ENCODE measurements around the gene UGT2B10.

UGT2B10 gene

DNA sequence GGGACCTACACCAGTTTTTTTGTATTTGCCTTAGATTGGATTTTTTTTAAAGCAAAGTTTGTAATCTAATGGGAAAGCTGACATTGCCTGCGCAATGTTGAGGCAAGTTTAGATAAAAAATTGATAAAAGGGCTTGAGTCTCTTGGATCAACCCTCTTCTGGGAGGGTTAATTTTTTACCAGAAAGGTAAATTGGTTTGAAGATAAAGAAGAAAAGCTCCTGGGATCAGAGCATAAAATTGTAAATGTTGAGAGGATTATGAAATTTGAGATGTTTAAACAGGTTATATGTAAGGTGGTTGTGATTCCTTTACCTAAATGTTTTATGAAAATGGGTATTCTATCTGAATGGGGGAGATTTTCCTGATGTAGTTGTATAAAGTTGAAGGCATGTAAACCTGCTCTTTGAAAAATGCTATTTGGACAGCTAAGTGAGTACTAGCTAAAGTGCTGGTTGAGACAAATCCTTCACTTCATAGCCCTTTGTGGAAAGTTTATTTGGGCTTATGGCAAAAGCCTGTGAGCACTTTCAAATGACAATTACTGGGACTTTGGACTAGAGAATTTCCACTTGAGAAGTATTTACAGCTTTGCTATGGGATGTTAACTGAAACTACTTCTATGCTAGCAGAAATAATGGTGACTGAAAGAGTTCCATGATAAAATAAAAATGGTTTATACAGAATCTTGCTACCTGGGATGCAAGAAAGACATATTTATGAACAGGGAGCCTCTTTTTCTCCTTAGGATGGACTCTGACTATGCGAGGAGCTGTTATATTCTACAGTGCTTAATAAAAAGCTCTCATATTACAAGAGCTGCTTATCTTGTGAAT, 56.2 kb downstream of the UGT2B10 start:
- DNase-seq = no peak

DNA sequence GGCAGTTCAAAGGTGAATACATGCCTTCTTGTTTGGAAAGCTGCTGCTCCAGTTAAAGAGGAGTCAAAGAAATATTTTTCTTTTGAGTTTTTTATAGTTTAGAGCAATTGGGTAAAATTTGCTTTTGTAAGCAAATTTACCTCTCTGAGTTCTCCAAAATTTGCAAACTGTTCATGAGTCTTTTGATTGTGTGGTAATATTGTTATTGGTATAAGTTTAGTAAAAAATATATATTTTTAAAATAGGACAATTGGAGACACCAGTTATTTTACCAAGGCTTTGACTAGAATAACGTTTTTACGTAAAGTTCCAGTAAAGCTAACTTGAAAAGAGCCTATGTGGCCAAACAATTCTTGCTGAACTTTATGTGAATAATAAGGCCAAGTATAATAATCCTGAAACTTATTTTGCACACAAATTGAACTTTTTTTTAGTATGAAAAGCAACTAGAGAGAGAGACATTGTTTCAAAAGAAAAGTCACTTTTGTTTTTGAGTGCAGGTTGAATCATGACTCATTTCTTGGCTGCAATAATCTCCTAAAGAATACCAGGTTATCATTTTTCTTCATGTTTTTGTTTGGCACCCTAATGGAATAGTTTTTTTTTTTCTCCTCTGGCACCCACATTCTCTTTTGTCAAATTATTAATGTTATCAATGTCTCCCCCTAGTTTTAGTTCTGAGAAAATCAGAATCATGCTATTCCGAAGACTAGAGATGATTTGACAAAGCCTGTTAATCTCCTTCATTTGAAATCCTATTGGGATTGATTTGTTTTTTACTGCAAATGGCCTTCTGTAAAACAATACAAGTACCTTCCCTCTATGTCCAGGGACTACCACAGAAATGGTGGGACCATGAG, 57.1 kb downstream of the UGT2B10 start:
- DNase-seq = no peak

DNA sequence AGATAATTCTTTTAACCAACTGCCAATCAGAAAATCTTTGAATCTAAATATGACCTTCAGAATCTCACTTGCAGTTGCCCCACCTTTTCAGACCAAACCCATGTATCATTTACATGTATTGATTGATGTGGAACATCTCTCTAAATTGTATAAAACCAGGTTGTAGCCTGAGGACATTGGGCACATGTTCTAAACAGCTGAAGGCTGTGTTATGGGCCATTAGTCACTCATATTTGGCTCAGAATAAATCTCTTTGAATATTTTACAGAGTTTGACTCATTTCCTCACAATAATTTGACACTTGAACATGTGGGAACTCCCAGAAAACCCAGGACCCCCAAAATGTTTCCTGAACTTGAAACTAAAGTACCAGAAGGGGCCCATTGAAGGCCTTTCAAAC, 58.7 kb downstream of the UGT2B10 start:
- no peak for DNase-seq

- DNase-seq = no peak
These were observed 61.8 kb downstream of the UGT2B10 start for GRCh38 chr4:68877555-68877954.

- DNase-seq = no peak
These were observed 62.3 kb downstream of the UGT2B10 start for GRCh38 chr4:68878048-68878447.
